GM12878 (cell line): ENCODE results near the gene JMJD7. TPM values are rescaled to one million over a fixed set of nuclear protein-coding genes. Genes with fewer than 3 reads are reported as not detected.

Experiments used
- ATAC-seq: fragments of 200-7000 bp; cut with Tn5 transposase; 3 replicates; pipeline ENCODE4 v1.9.1; 2020; ENCODE audit warnings: mild to moderate bottlenecking, moderate library complexity
- BruUV-seq: library from RNA; stranded (reverse); fragments of 400-500 nt; replicated peaks from 2 replicates; lab custom pipeline; 2021; lab: Mats Ljungman, UMichigan
- CTCF ChIA-PET: fragments of 300-600 bp; sonication (Branson Sonifier 250); formaldehyde crosslinking; extraction: SDS; loops from one replicate; lab custom pipeline; 2021; ENCODE audit warnings: inconsistent platforms; lab: Yijun Ruan, JAX
- POLR2A ChIA-PET: fragments of 350-600 bp; formaldehyde crosslinking; extraction: SDS; loops from one replicate; lab custom pipeline; 2021; ENCODE audit warnings: inconsistent platforms; lab: Charles Lee
- RAD21 ChIA-PET: fragments of 300-600 bp; sonication (Branson Sonifier 250); formaldehyde crosslinking; loops from one replicate; lab custom pipeline; 2023; ENCODE audit warnings: antibody characterized with exemption; ENCODE audit not compliant: unreplicated experiment; lab: Charles Lee
- SMC1A ChIA-PET: fragments of 300-600 bp; sonication (Branson Sonifier 250); formaldehyde crosslinking; loops from one replicate; lab custom pipeline; 2023; ENCODE audit not compliant: unreplicated experiment, uncharacterized antibody; lab: Charles Lee
- DNase-seq: peaks from one replicate; pipeline ENCODE4 v3.0.0-alpha.2; 2011; ENCODE audit warnings: low read depth, low spot score
- FAIRE-seq: peaks from 3 replicates; lab custom pipeline; 2011; peaks lifted over from hg19 to GRCh38; lab: Jason Lieb, UNC
- H2AFZ ChIP-seq: 2 replicates; pipeline ENCODE4 v1.6.0; 2011; ENCODE audit warnings: low read depth, low read length, control low read depth; ENCODE audit not compliant: control insufficient read depth
- H3K27ac ChIP-seq: 2 replicates; pipeline ENCODE4 v1.5.1; 2011; ENCODE audit warnings: control low read depth; ENCODE audit not compliant: control insufficient read depth, insufficient read depth
- H3K27me3 ChIP-seq, 2 experiments: replicated peaks in 1 of 2; 2 replicates each; pipeline versions ENCODE4 v1.6.0 to v1.6.1; 2011; ENCODE audit warnings: low read length in 1 of 2; ENCODE audit not compliant: control insufficient read depth in 2 of 2, insufficient read depth in 2 of 2
- H3K36me3 ChIP-seq, 2 experiments: 2 replicates each; pipeline ENCODE4 v1.5.1; 2011; ENCODE audit warnings: low read length in 1 of 2; ENCODE audit not compliant: control insufficient read depth in 2 of 2, insufficient read depth in 2 of 2
- H3K4me1 ChIP-seq: 2 replicates; pipeline ENCODE4 v1.6.1; 2011; ENCODE audit warnings: mild to moderate bottlenecking, low read length, moderate library complexity, mixed read lengths; ENCODE audit not compliant: control insufficient read depth, insufficient read depth
- H3K4me2 ChIP-seq: 2 replicates; pipeline ENCODE4 v1.6.0; 2011; ENCODE audit warnings: control low read depth; ENCODE audit not compliant: control insufficient read depth, insufficient read depth
- H3K4me3 ChIP-seq: fragments of 200-600 bp; sonication (generic); 2 replicates; pipeline ENCODE4 v1.5.1; 2016
- H3K79me2 ChIP-seq: 2 replicates; pipeline ENCODE4 v1.6.0; 2011; ENCODE audit warnings: low read length; ENCODE audit not compliant: control insufficient read depth, insufficient read depth
- H3K9ac ChIP-seq: 2 replicates; pipeline ENCODE4 v1.8.0; 2011; ENCODE audit warnings: low read length, control low read depth, mixed read lengths; ENCODE audit not compliant: control insufficient read depth, insufficient read depth
- H3K9me3 ChIP-seq: replicated peaks from 3 replicates; pipeline ENCODE4 v1.5.1; 2011; ENCODE audit warnings: mild to moderate bottlenecking, low read length; ENCODE audit not compliant: control insufficient read depth, insufficient read depth
- H4K20me1 ChIP-seq: 2 replicates; pipeline ENCODE4 v1.6.0; 2011; ENCODE audit not compliant: control insufficient read depth, insufficient read depth
- BHLHE40 ChIP-seq, 2 experiments: fragments of 450-650 bp in 1 of 2; IDR thresholded peaks; 2 replicates each; pipeline ENCODE4 v1.6.1; 2011 to 2017; ENCODE audit warnings: low read depth in 2 of 2, borderline replicate concordance in 1 of 2, improper control_type of control experiment in 1 of 2, low read length in 1 of 2, mild to moderate bottlenecking in 1 of 2
- CREM ChIP-seq: IDR thresholded peaks from 2 replicates; pipeline ENCODE4 v1.6.1; 2014; ENCODE audit warnings: antibody characterized with exemption, low read depth
- MXI1 ChIP-seq: fragments of 150-350 bp; IDR thresholded peaks from 2 replicates; pipeline ENCODE4 v1.6.1; 2011; ENCODE audit warnings: low read depth, mild to moderate bottlenecking, inconsistent platforms, low read length, improper control_type of control experiment
- RFX5 ChIP-seq: IDR thresholded peaks from 2 replicates; pipeline ENCODE4 v1.6.1; 2011; ENCODE audit warnings: low read depth, low read length, improper control_type of control experiment
- YY1 ChIP-seq: IDR thresholded peaks from 2 replicates; pipeline ENCODE4 v1.6.1; 2011; ENCODE audit warnings: low read depth, mild to moderate bottlenecking, low read length
- WGBS: methylation state at CpG from one replicate; pipeline ENCODE4 v1.1.6; 2016; ENCODE audit warnings: low lambda C conversion rate; ENCODE audit not compliant: insufficient replicate concordance, insufficient coverage; ENCODE audit errors: missing lambda C conversion rate; 5-methylcytosine and 5-hydroxymethylcytosine counted together
- in situ Hi-C: fragments of 300-500 bp; cut with MboI; formaldehyde crosslinking; loops from 9 replicates; pipeline ENCODE4 v1.14.3; 2018; ENCODE audit warnings: mixed read lengths
- intact Hi-C: fragments of 100-400 bp; cut with micrococcal nuclease; formaldehyde crosslinking; loops from one replicate; pipeline ENCODE4 v1.14.2; 2022; ENCODE audit not compliant: unreplicated experiment
- polyA plus RNA-seq, 11 experiments: library from polyadenylated mRNA; depleted of rRNA in 4 of 11; unstranded in 6 of 11; stranded (reverse) in 5 of 11; fragments of >200 nt; fragmentation: Nextera tagmentation in 4 of 11; fragmentation: Illumina TruSeq in 1 of 11; extraction: Ambion mirVana in 4 of 11; extraction: Trizol in 1 of 11; gene quantifications; 1 replicate in 1 of 11; 2 replicates in 10 of 11; pipeline versions ENCODE4 v1.2.1 to v1.2.3, GENCODE V29; 2011 to 2016; ENCODE audit warnings: inconsistent platforms in 2 of 11, missing spikeins in 2 of 11, low read depth in 1 of 11
- total RNA-seq, 4 experiments: library from RNA; depleted of rRNA in 3 of 4; stranded (reverse); fragments of >200 nt in 3 of 4; fragmentation: Illumina TruSeq in 1 of 4; extraction: Trizol in 1 of 4; gene quantifications; 2 replicates each; pipeline versions ENCODE4 v1.2.1 to v1.2.3, GENCODE V29; 2013 to 2021

The JMJD7 gene
- total and polyA plus RNA-seq, 10 of the 15 experiments (the other 5 are each of a cell fraction or from before 2014, with no cell fraction given), result 0.79 to 12.2 (median 6.5) TPM

GRCh38 chr15:41881550-41881919, 53.6 kb downstream of the JMJD7 start:
- DNase-seq (no peak), ATAC-seq (no peak), FAIRE-seq (no peak)
- ChIA-PET RAD21 (interaction anchor here (1.3 kb wide), 1 partner anchor 103 kb away, joined by 3 read pairs; no protein-coding TSS in a partner anchor), CTCF (interaction anchor here (0.7 kb wide), 1 partner anchor 43 kb away, joined by 3 read pairs; the partner anchor contains the start of gene PLA2G4B), POLR2A (no interaction called here), SMC1A (no interaction called here)
- H3K4me2 ChIP-seq, result no peak overlapping the region
- H3K79me2 ChIP-seq, result no peaks in the 10 kb centered on the region
- no peaks in the 10 kb centered on the region for H4K20me1 ChIP-seq
- H3K27ac ChIP-seq, result no peak overlapping the region
- H3K36me3 ChIP-seq, result no peaks in the 10 kb centered on the region
- H3K4me1 ChIP-seq, result no peaks in the 10 kb centered on the region
- TF ChIP-seq YY1, result no peak
- no peak for TF ChIP-seq RFX5
- no peak for TF ChIP-seq MXI1
- no peak overlapping the region for H3K4me3 ChIP-seq
- peaks cover 0 to 2% of the 10 kb centered on the region in 2 experiments; a peak in 2 of 4 replicates for H3K27me3 ChIP-seq
- intact Hi-C loops (no loop called here), in situ Hi-C loops (no loop called here)
- H3K9ac ChIP-seq, result no peak overlapping the region
- H2AFZ ChIP-seq, result no peak overlapping the region
- 32% methylated on average over 10 of the region's 10 CpGs for WGBS
- no TSS peak for BruUV-seq
- H3K9me3 ChIP-seq, result no peaks in the 10 kb centered on the region

- Histone ChIP-seq H3K36me3 (no peaks in the 10 kb centered on the region), H3K27ac (no peak overlapping the region), H3K4me1 (no peaks in the 10 kb centered on the region), H2AFZ (no peak overlapping the region), H3K9ac (no peak overlapping the region), H3K79me2 (no peaks in the 10 kb centered on the region), H3K27me3 (peaks cover 0 to 2% of the 10 kb centered on the region in 2 experiments; a peak in 2 of 4 replicates), H3K9me3 (no peaks in the 10 kb centered on the region), H3K4me2 (no peak overlapping the region), H4K20me1 (no peaks in the 10 kb centered on the region), H3K4me3 (no peak overlapping the region)
- ChIA-PET SMC1A (no interaction called here), POLR2A (no interaction called here), CTCF (interaction anchor here (0.7 kb wide), 1 partner anchor 43 kb away, joined by 3 read pairs; the partner anchor contains the start of gene PLA2G4B), RAD21 (interaction anchor here (1.3 kb wide), 1 partner anchor 102 kb away, joined by 3 read pairs; no protein-coding TSS in a partner anchor)
- DNase-seq (no peak), FAIRE-seq (no peak), ATAC-seq (no peak; the same call in 2 of the 3 replicates)
- TF ChIP-seq BHLHE40 (IDR thresholded peaks at IDR 0.05; ENCODE audit: borderline replicate concordance in 1 of 2, low read depth in 2 of 2, low read length in 1 of 2) (0 out of 4 replicates have a peak, but pooled peaks of 1 of the 2 experiments have one; percentile 11), CREM (no peak)
- intact Hi-C loops, result no loop called here
- in situ Hi-C loops, result no loop called here
- 46% methylated on average over 48 of the region's 81 CpGs for WGBS
- BruUV-seq, result no TSS peak
Measured at GRCh38 chr15:41881920-41882688, 54.2 kb downstream of the JMJD7 start.
